IPS-11a (cell line): Measurements from ENCODE around the gene GPR137.

Experiments
- H3K4me3 ChIP-seq: one replicate; pipeline ENCODE4 v1.5.1; 2013; ENCODE audit warnings: low read depth, low read length, control low read depth

GPR137 gene

GRCh38 chr11:64284048-64284961 is 1.3 kb upstream of the GPR137 start, which contains the start of gene BAD:
BAD (minus strand) TSS chr11:64284665; CDS start chr11:64284368, 297 bp downstream.
- H3K4me3 ChIP-seq = peak within 1 kb of the TSS; percentile 81

DNA sequence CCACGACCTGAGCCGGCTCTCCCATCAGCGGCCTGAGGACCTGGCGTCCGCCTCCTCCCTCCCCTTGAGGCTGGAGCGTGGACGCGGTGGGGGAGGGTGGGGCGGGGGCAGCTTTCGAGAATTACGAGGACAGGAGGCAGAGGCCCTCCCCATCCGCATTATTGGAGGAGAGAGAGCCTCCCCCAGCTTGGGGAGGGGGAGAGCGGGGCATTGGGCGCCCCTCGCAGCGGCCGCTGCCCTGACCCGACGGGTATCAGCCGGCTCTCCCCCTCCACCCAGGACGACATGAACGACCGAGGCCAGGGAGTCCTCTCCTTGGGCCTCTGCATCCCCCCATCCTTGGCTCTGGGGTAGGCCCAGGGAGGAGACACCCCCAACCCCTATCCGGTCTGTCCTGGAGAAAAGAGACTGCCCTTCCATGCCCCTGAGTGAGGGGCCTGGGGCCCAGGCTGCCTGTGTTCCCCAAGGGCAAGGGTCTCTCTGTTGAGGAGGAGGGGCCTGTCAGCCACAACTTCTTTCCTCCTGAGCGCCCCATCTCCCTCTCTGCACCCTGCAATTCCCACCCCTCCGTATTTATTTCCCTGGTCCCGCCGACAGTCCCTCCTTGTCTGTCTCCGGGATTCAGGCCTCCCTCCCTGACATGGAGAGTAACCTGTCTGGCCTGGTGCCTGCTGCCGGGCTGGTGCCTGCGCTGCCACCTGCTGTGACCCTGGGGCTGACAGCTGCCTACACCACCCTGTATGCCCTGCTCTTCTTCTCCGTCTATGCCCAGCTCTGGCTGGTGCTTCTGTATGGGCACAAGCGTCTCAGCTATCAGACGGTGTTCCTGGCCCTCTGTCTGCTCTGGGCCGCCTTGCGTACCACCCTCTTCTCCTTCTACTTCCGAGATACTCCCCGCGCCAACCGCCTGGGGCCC is 495 bp downstream of the GPR137 start:
- peak overlapping the region; percentile 81 for H3K4me3 ChIP-seq

- no peak overlapping the region for H3K4me3 ChIP-seq
These were observed 1.1 kb downstream of the GPR137 start for GRCh38 chr11:64286801-64287159.

DNA sequence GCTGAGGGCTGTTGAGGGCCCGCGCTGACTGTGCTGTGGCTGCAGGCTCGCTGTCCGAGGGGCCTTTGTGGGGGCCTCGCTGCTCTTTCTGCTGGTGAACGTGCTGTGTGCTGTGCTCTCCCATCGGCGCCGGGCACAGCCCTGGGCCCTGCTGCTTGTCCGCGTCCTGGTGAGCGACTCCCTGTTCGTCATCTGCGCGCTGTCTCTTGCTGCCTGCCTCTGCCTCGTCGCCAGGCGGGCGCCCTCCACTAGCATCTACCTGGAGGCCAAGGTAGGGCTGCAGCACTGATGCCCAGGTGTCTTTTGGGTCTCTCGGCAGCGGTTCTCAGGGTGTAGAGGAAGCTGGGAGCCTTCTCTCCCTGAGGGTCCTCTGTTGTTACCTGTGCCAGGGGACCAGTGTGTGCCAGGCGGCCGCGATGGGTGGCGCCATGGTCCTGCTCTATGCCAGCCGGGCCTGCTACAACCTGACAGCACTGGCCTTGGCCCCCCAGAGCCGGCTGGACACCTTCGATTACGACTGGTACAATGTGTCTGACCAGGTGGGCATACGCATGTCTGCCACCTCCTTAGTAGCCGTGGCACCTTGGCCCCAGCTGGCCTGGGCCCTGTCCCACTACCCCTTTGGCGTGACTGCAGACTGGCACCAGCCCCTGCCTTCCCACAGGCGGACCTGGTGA is 2.2 kb downstream of the GPR137 start:
- no peak overlapping the region for H3K4me3 ChIP-seq

GRCh38 chr11:64288353-64288750 is 2.7 kb downstream of the GPR137 start:
- H3K4me3 ChIP-seq = no peak overlapping the region

GRCh38 chr11:64289002-64289564 is 3.4 kb downstream of the GPR137 start:
- H3K4me3 ChIP-seq = no peak overlapping the region

DNA sequence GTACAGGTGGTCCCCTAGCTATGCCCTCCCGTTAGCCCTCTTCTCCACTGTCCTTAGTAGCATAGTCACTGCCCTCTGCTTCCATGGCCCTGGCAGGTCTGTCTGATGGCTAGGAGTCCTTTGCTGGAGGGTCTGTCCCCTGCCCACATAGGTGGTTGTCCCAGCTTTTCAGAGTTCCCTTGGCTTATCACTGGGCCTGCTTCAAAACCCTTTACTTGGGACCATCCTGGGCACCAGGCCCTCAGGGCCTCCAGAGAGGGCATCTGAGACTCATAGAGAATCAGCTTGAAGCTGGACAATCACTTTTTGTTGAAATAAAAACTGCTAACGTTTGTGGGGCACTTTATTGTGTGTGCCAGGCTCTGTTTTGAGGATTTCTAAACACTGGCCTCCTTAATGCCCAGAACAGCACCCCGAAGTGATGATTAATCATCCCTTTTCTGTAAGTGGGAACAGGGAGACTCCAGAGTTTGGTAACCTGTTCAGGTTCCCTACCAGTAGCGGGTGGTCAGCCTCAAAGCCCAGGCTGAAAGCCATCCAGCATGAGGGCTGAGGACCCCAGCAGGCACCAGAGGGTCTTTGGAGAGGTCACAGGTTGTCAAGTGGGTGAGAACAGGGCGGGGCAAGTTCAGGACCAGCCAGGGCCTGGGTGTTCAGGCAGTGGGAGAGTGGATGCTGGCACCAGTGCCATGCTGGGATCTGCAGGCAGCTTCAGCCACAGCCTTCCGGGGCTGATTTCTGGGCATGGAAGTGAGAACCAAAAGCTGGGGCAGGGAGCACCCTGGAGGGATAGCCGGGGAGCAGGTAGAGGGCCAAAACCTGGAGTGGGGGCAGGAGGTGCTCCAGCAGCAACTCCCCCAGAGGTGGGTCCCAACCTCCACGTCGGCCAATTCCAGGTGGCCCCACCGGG is 5.0 kb downstream of the GPR137 start:
- no peak overlapping the region for H3K4me3 ChIP-seq

DNA sequence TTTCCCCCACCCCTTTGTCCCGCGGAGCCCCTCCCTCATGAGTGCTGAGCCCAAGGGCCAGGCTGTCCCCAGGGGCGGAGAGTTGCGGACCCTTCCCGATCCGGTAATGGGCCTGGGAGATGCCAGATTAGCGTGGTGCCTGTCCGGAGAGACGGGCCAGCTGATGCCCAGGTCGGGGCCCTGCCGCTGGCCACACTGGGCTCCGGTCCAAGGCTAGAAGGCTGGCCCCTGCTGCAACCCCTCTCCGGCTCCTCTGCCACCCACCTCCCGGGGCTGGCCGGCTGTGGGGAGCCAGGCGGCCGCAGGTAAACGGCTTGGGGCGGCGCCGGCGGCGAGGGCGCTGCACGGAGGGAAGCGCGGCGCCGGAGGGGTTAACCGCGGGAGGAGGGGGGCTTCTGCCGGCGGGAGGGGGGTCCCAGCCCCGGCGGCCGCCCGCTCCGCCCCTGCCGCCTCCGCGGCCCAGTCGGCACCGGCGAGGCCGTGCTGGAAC is 5.7 kb downstream of the GPR137 start, which contains the start of gene KCNK4:
Gene KCNK4 (plus strand): TSS at position 41 of the 490 bp plus-strand sequence. CDS start 1,717 bp downstream, outside the sequence.
- H3K4me3 ChIP-seq = peak within 1 kb of the TSS; percentile 39

GRCh38 chr11:64291752-64292459 is 6.3 kb downstream of the GPR137 start:
- H3K4me3 ChIP-seq = peak overlapping the region; percentile 39

- peak overlapping the region; percentile 39 for H3K4me3 ChIP-seq
These were observed 7.0 kb downstream of the GPR137 start for GRCh38 chr11:64292460-64293254.

DNA sequence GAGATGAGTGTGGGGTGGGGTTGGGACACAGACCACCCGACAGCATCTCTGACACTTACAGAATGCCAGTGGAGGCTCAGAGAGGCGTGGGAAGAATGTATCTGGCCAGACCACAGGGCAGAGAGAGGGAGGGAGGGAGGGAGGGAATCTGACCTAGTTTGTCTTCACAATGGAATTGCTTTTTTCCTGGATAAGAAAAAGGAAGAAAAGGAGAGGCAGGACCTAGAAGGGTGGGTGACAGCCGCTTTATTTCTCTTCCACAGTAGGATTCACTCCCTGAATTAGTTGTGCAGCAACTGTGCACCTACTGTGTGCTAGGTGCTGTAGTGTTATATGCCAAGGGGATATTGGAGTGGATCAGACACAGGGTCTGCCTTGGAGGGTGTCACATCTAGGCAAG is 9.1 kb downstream of the GPR137 start:
- no peak overlapping the region for H3K4me3 ChIP-seq

DNA sequence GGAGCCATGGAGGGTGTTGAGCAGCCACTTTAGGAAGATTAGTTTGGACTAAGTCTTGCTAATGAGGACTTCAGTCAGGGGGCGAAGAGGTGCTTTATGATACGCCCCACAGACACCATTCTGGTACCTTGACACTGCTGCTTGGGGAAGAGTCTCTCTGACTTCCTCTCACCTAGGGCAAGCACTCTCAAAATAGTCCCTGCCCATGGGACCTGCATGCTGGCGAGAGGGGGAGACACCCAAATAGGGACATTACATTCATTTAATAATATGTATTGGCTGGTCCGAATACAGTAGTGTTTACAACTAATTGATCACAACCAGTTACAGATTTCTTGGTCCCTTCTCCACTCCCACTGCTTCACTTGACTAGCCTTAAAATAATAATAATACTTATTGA is 10.1 kb downstream of the GPR137 start:
- no peak overlapping the region for H3K4me3 ChIP-seq

GRCh38 chr11:64296236-64296635 is 10.6 kb downstream of the GPR137 start:
- H3K4me3 ChIP-seq = no peak overlapping the region

DNA sequence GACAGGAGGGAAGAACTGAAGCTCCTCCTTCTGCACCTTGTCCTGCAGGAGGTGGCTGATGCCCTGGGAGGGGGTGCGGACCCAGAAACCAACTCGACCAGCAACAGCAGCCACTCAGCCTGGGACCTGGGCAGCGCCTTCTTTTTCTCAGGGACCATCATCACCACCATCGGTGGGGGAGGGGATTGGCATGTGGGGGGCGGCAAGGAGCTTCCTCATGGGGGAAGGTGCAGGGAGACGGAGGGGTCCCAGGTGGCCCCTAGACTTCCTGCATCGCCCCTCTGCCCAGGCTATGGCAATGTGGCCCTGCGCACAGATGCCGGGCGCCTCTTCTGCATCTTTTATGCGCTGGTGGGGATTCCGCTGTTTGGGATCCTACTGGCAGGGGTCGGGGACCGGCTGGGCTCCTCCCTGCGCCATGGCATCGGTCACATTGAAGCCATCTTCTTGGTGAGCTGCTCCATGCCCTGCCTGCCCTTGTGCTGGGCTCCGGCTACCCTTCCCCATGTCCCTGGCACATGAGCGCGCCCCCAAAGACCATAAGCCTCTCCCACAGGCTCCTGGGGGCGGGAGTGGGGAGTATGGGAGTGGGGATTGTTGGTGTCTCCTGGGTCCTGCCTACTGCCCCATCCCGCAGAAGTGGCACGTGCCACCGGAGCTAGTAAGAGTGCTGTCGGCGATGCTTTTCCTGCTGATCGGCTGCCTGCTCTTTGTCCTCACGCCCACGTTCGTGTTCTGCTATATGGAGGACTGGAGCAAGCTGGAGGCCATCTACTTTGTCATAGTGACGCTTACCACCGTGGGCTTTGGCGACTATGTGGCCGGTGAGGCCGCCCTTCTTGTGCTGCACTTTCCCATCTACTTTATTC is 11.4 kb downstream of the GPR137 start:
- H3K4me3 ChIP-seq = no peak overlapping the region

- H3K4me3 ChIP-seq = no peak overlapping the region
These were observed 12.2 kb downstream of the GPR137 start for GRCh38 chr11:64297699-64298358.
